MM.1S (cell line): ENCODE measurements around the gene DMAC2.
"Not testable (repeated sequence)": the region's sequence is repeated elsewhere in the genome, so short reads cannot be mapped to it uniquely, and the experiment has no call there.

Source experiments
- DNase-seq: peaks from one replicate; pipeline ENCODE4 v3.0.0-alpha.2; 2015
- H2AFZ ChIP-seq: fragments of 300-600 bp; sonication (generic); 2 replicates; pipeline ENCODE4 v1.6.0; 2016; ENCODE audit warnings: antibody characterized with exemption, low read length
- H3F3A ChIP-seq: fragments of 300-600 bp; sonication (generic); 2 replicates; pipeline ENCODE4 v1.6.1; 2016; ENCODE audit warnings: mild to moderate bottlenecking, antibody characterized with exemption, low read length, moderate library complexity, mixed read lengths; ENCODE audit not compliant: insufficient read depth
- H3K27ac ChIP-seq: fragments of 300-600 bp; sonication (generic); 2 replicates; pipeline ENCODE4 v1.5.1; 2016; ENCODE audit warnings: mild to moderate bottlenecking, low read length
- H3K27me3 ChIP-seq: fragments of 300-600 bp; sonication (generic); replicated peaks from 2 replicates; pipeline ENCODE4 v1.6.0; 2016; ENCODE audit warnings: low read length; ENCODE audit not compliant: insufficient read depth
- H3K36me3 ChIP-seq: fragments of 300-600 bp; sonication (generic); replicated peaks from 2 replicates; pipeline ENCODE4 v1.6.1; 2016; ENCODE audit warnings: mild to moderate bottlenecking, low read length, mixed read lengths; ENCODE audit not compliant: insufficient read depth
- H3K4me1 ChIP-seq: fragments of 300-600 bp; sonication (generic); 2 replicates; pipeline ENCODE4 v1.6.1; 2016; ENCODE audit warnings: low read length, mixed read lengths
- H3K4me2 ChIP-seq: fragments of 300-600 bp; sonication (generic); 2 replicates; pipeline ENCODE4 v1.6.0; 2016; ENCODE audit warnings: low read depth, low read length
- H3K4me3 ChIP-seq: fragments of 300-600 bp; sonication (generic); 2 replicates; pipeline ENCODE4 v1.5.1; 2016; ENCODE audit warnings: low read length, mixed read lengths
- H3K79me2 ChIP-seq: fragments of 300-600 bp; sonication (generic); 2 replicates; pipeline ENCODE4 v1.6.1; 2016; ENCODE audit warnings: mixed run types, low read length, mixed read lengths
- H3K9ac ChIP-seq: fragments of 300-600 bp; sonication (generic); 2 replicates; pipeline ENCODE4 v1.6.1; 2016; ENCODE audit warnings: low read length, mixed read lengths
- H3K9me2 ChIP-seq: fragments of 300-600 bp; sonication (generic); replicated peaks from 2 replicates; pipeline ENCODE4 v1.6.1; 2016; ENCODE audit warnings: mild to moderate bottlenecking, low read length, mixed read lengths; ENCODE audit not compliant: insufficient read depth
- H3K9me3 ChIP-seq: fragments of 300-600 bp; sonication (generic); replicated peaks from 2 replicates; pipeline ENCODE4 v1.6.1; 2016; ENCODE audit warnings: mild to moderate bottlenecking, low read length, mixed read lengths; ENCODE audit not compliant: insufficient read depth
- H4K20me1 ChIP-seq: fragments of 300-600 bp; sonication (generic); 2 replicates; pipeline ENCODE4 v1.6.1; 2016; ENCODE audit warnings: mild to moderate bottlenecking, low read length, moderate library complexity, mixed read lengths; ENCODE audit not compliant: insufficient read depth
- EZH2 ChIP-seq: fragments of 300-600 bp; sonication (generic); optimal IDR thresholded peaks from 2 replicates; pipeline ENCODE3; 2017; ENCODE audit warnings: low read depth, mild to moderate bottlenecking, antibody characterized with exemption, low read length, mixed read lengths
- EZH2phosphoT487 ChIP-seq: fragments of 300-600 bp; sonication (generic); IDR thresholded peaks from 2 replicates; pipeline ENCODE4 v1.6.1; 2018; ENCODE audit warnings: antibody characterized with exemption, low read length
- TF ChIP-seq, protein P1 (sequence below): fragments of 300-600 bp; sonication (generic); IDR thresholded peaks from 2 replicates; pipeline ENCODE4 v1.5.1; 2016; ENCODE audit warnings: antibody characterized with exemption, low read length, mixed read lengths

DMAC2 gene

DNA sequence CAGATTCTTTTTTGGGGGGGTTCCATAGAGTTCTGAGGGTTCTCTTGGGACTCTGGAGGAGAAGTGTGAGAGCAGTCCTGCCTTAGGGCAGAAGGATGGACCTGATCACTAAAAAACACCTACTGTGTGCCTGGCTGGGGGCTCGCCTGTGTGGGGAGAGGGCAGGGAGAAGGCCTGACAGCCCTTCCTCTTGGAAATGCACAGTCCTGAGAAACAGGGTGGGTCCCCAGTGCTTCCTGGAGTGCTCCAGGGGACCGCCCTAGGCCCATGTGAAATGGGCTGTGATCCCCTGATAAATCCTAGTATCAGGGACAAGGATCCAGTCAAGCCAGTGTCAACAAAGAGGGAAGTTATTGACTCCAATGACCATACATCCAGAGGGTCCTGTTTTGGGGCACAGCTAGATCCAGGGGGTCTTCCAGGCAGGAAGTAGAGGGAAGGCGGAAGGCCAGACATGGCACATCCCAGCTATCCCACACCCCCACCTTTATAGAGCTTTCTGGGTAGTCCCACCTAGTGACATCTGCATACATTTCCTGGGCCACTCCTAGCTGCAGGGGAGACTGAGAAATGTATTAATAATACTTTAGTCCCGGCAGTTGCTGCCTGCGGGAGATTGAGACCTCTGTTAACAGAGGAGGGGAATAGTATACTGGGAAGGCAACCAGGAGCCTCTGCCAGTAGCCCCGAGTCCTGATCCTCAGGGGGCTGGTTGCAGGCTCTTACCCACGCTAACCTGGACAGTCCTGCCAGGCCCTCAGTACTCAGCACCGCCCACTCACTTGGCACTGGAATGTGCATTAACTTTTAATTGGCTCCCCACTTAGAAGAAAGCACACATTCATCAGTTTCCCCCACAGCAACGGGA, 28.4 kb downstream of the DMAC2 start:
- H4K20me1 ChIP-seq, result no peaks in the 10 kb centered on the region
- no peaks in the 10 kb centered on the region for H3K9me3 ChIP-seq
- H3K9me2 ChIP-seq, result no peaks in the 10 kb centered on the region
- H3K27me3 ChIP-seq, result no peaks in the 10 kb centered on the region
- H2AFZ ChIP-seq, result no peak overlapping the region
- no peaks in the 10 kb centered on the region for H3F3A ChIP-seq
- H3K9ac ChIP-seq, result no peak overlapping the region
- no peak overlapping the region for H3K4me2 ChIP-seq
- DNase-seq, result no peak
- no peak overlapping the region for H3K27ac ChIP-seq
- H3K79me2 ChIP-seq, result no peaks in the 10 kb centered on the region
- peaks cover 21% of the 10 kb centered on the region for H3K4me1 ChIP-seq
- no peak overlapping the region for H3K4me3 ChIP-seq
- TF ChIP-seq EZH2, result no peak
- H3K36me3 ChIP-seq, result no peaks in the 10 kb centered on the region

DNA sequence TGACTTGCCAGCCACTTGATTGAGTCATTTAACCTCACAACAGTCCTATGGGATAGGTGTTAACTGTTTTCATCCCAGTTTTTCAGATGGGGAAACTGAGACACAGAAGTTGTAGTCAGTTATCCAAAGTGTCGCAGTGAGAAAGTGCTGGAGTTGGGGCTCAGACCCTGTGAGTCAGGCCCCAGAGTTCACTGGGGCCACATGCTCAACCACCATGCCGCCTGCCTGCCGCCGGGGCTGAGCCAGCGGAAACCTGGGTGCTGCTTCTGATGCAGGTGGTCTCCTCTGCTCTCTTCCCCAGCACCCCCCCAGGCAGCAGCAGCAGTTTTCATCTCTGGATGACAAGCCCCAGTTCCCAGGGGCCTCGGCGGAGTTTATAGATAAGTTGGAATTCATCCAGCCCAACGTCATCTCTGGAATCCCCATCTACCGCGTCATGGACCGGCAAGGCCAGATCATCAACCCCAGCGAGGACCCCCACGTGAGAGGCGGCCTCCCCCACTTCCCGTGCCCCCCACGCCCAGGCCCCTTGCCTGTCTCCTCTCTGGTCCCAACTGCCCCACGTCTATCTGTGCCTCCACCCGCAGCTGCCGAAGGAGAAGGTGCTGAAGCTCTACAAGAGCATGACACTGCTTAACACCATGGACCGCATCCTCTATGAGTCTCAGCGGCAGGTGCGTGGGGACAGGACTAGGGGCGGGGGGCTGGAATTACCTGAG, 29.2 kb downstream of the DMAC2 start:
- H3K4me3 ChIP-seq, result no peak overlapping the region
- no peaks in the 10 kb centered on the region for H3K9me2 ChIP-seq
- H3K9ac ChIP-seq, result peak overlapping the region; percentile 39
- no peaks in the 10 kb centered on the region for H3K9me3 ChIP-seq
- peak overlapping the region; percentile 58; the same call in 1 of the 2 replicates for H3K27ac ChIP-seq
- H3K27me3 ChIP-seq, result no peaks in the 10 kb centered on the region
- H2AFZ ChIP-seq, result no peak overlapping the region
- H3K36me3 ChIP-seq, result no peaks in the 10 kb centered on the region
- TF ChIP-seq EZH2 (no peak), EZH2phosphoT487 (no peak)
- TF ChIP-seq, protein P1, sequence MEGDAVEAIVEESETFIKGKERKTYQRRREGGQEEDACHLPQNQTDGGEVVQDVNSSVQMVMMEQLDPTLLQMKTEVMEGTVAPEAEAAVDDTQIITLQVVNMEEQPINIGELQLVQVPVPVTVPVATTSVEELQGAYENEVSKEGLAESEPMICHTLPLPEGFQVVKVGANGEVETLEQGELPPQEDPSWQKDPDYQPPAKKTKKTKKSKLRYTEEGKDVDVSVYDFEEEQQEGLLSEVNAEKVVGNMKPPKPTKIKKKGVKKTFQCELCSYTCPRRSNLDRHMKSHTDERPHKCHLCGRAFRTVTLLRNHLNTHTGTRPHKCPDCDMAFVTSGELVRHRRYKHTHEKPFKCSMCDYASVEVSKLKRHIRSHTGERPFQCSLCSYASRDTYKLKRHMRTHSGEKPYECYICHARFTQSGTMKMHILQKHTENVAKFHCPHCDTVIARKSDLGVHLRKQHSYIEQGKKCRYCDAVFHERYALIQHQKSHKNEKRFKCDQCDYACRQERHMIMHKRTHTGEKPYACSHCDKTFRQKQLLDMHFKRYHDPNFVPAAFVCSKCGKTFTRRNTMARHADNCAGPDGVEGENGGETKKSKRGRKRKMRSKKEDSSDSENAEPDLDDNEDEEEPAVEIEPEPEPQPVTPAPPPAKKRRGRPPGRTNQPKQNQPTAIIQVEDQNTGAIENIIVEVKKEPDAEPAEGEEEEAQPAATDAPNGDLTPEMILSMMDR, result no peak
- peak overlapping the region; percentile 66 for H3K4me2 ChIP-seq
- H3F3A ChIP-seq, result no peaks in the 10 kb centered on the region
- DNase-seq, result no peak
- H3K79me2 ChIP-seq, result no peaks in the 10 kb centered on the region
- H4K20me1 ChIP-seq, result no peaks in the 10 kb centered on the region
- peaks cover 21% of the 10 kb centered on the region for H3K4me1 ChIP-seq

DNA sequence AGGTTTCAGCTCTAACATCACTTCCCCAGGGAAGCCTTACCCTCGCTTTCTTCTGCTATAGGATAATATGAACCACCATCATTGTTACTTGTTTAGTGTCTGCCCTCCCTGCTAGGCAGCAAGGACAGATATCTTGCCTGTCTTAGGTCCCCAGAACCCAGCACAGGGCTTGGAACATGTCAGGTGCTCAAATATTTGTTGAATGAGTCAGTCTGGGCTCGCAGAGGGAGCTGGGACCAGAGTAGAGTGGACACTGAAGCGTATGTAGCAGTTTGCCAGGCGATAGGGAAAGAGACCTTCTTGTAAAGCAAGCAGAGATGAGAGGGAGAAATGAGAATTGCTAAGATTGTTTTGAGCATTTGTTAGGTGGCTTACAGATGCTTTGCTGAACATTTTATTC, 30.4 kb downstream of the DMAC2 start:
- no peaks in the 10 kb centered on the region for H3K79me2 ChIP-seq
- DNase-seq, result peak; percentile 38
- H3K4me2 ChIP-seq, result peak overlapping the region; percentile 66
- H3K36me3 ChIP-seq, result no peaks in the 10 kb centered on the region
- H3F3A ChIP-seq, result no peaks in the 10 kb centered on the region
- TF ChIP-seq EZH2phosphoT487 (no peak), EZH2 (no peak)
- TF ChIP-seq, protein P1, result no peak
- no peak overlapping the region for H2AFZ ChIP-seq
- H3K9ac ChIP-seq, result peak overlapping the region; percentile 28; the same call in 1 of the 2 replicates
- peak overlapping the region; percentile 58 for H3K27ac ChIP-seq
- no peaks in the 10 kb centered on the region for H3K27me3 ChIP-seq
- H3K4me1 ChIP-seq, result peaks cover 21% of the 10 kb centered on the region
- no peaks in the 10 kb centered on the region for H3K9me2 ChIP-seq
- H3K4me3 ChIP-seq, result 0 out of 2 replicates have a peak overlapping the region, but pooled peaks have one; percentile 16
- H4K20me1 ChIP-seq, result no peaks in the 10 kb centered on the region
- no peaks in the 10 kb centered on the region for H3K9me3 ChIP-seq

DNA sequence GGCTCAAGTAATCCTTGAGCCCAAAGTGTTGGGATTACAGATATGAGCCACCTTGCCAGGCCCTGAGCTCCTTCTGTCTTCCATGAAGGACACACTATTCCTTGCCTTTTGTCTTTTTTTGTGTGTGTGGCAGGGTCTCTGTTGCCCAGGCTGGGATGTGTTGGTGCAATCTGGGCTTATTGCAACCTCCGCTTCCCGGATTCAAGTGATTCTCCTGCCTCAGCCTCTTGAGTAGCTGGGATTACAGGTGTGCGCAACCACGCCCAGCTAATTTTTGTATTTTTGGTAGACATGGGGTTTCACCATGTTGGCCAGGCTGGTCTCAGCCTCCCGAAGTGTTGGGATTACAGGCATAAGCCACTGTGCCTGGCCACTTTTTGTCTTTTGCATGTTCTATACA, 30.9 kb downstream of the DMAC2 start:
- not testable (repeated sequence) for DNase-seq, H3K79me2 ChIP-seq, H4K20me1 ChIP-seq, H3K9me3 ChIP-seq, H3K36me3 ChIP-seq, H2AFZ ChIP-seq, H3F3A ChIP-seq, H3K9me2 ChIP-seq, H3K27me3 ChIP-seq
- 0 out of 2 replicates have a peak overlapping the region, but pooled peaks have one; percentile 16 for H3K4me3 ChIP-seq
- H3K9ac ChIP-seq, result peak overlapping the region; percentile 28; the same call in 1 of the 2 replicates
- H3K4me1 ChIP-seq, result peaks cover 21% of the 10 kb centered on the region
- peak overlapping the region; percentile 66; the same call in 1 of the 2 replicates for H3K4me2 ChIP-seq
- peak overlapping the region; percentile 58; the same call in 1 of the 2 replicates for H3K27ac ChIP-seq
